Activated CD4-positive, alpha-beta T cell treated with anti-CD3 and anti-CD28 coated beads for 1 hour (primary cell): ENCODE measurements around the gene MMP2.

Source experiments
- DNase-seq: peaks from one replicate; pipeline ENCODE4 v3.0.0-alpha.2; 2020

Gene MMP2

GRCh38 chr16:55495616-55496289 lies 16.8 kb downstream of the MMP2 start:
- no peak for DNase-seq

DNA sequence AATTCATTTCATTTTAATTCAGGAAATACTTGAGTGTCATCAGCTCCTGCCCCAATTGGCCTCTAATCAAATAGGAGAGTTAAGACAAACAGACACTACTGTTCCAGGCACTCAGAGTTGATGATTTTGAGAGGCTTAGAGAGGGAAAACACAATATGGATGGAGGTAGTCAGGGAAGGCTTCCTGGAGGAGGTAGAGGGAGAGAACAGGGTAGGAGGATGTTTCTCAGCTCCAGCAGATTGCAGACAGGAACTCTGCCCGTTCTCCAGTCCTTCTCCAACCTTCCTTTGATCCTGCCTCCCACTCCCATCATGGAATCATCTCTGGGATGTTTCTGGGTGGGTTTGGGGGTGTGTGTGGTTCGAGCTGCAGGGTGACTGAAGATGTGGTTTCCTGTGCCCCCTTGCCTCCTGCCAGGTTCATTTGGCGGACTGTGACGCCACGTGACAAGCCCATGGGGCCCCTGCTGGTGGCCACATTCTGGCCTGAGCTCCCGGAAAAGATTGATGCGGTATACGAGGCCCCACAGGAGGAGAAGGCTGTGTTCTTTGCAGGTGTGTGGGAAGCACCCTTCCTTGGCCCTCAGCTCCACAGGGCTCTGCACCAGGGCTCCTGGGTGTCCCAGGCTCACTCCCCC lies 17.6 kb downstream of the MMP2 start:
- DNase-seq = no peak

DNA sequence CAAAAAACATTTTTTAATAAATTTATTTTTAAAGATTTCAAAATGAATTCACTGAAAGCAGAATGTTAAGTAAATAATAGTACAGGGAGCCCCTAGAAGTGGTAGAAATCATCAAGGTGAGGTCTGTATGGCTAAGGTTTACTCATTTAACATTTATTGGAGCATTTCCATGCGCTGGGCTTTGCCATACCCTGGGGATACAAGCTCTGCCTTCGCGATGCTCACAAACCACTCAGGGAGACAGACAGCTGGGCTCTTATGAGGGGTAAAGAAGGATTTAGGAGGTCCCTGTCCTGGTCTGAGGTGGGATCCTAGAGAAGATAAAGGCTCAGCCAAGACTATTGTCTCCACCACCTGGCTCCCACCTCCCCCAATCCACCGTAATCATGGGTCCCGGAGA lies 18.6 kb downstream of the MMP2 start:
- no peak for DNase-seq

DNA sequence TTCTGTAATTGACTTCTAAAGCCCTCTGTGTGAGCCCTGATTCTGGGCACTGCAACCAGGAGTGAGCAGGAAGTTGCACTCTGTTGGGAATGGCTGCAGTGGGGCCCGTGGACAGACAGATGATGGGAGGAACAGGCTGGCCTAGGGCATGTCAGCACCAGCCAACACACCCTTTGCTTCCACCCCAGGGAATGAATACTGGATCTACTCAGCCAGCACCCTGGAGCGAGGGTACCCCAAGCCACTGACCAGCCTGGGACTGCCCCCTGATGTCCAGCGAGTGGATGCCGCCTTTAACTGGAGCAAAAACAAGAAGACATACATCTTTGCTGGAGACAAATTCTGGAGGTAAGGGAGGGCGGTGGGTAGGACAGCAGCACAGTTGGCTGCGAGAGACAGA lies 19.1 kb downstream of the MMP2 start:
- DNase-seq = no peak

GRCh38 chr16:55499281-55499680 lies 20.3 kb downstream of the MMP2 start:
- DNase-seq = no peak

DNA sequence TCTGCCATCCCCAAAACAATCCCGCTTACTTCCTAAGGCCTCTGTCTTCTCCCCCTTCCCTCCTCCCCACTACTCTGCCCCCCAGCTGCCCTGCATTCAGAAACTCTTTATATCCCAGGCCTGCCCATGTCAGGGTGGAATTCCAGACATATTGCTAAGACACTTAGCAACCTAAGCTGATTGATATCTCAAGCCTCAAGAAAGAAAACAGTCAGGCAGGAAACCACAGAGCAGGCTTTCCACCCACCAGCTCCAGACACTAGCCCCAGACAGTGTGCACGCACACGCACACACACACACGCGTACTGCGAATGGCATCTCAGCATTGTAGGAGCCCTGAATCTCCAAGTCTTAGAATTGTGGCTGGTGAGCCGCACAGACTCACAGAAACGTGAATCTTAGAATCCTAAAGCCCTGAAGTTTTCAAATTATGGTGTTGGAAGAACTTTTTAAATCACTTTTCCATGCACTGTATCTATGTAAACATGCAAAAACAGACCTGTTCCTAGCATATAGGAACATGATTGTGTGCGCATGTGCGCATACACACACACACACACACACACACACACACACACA lies 21.0 kb downstream of the MMP2 start:
- no peak for DNase-seq

- DNase-seq = no peak
These were observed 21.6 kb downstream of the MMP2 start for GRCh38 chr16:55500530-55501011.

- no peak for DNase-seq
These were observed 22.7 kb downstream of the MMP2 start for GRCh38 chr16:55501549-55502322.

GRCh38 chr16:55502801-55503366 lies 23.9 kb downstream of the MMP2 start:
- no peak for DNase-seq

DNA sequence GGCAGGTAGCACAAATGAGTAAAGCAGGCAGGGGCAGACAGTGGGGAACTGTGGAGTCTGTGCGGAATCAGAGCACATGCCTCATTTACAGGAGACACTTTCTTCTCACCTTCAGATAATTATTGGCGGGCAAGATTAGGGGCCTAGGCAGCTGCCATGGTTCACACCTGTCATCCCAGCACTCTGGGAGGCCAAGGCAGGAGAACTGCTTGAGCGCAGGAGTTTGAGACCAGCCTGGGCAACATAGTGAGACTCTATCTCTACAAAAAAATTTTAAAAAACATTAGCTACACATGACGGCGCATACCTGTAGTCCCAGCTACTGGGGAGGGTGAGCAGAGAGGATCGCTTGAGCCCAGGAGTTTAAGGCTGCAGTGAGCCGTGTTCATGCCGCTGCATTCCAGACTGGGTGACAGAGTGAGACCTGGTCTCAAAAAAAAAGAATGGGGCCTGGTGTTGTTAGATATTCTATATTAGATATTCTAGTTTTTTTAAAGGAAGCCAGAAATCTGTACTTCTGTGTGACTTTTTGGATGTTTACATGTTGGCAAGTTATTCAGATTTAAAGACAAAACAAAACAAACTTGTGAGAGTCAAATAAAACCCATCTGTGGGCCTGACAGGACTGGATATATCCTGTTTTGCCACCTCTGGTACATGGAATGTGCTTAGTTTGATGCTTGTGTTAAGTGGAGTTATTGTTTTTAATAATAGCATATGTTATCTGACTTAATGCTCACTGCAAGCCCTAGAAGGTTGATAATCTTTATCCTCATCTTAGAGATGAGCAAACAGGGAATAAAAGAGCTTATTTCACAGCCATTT lies 24.9 kb downstream of the MMP2 start:
- DNase-seq = no peak

- no peak for DNase-seq
These were observed 26.5 kb downstream of the MMP2 start for GRCh38 chr16:55505333-55506015.

- no peak for DNase-seq
These were observed 27.1 kb downstream of the MMP2 start for GRCh38 chr16:55506083-55506482.

DNA sequence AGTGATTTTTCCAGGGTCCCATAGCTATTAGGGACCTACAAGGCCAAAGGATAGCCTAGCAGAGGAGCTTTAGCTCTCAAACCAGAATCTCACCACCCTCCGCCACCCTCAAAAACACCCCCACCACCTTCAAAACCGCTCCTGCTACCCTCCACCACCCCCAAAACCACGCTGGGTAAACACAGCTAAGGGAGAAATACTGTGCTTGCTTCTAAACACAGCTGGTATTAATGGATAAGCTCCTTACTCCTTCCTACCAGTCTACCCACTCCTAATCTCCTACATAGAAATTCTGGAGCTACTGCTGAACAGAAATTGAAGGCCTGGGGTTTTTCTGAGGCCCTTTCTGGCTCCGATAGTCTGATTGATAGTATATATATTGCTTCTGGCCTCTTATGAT lies 27.7 kb downstream of the MMP2 start:
- no peak for DNase-seq

DNA sequence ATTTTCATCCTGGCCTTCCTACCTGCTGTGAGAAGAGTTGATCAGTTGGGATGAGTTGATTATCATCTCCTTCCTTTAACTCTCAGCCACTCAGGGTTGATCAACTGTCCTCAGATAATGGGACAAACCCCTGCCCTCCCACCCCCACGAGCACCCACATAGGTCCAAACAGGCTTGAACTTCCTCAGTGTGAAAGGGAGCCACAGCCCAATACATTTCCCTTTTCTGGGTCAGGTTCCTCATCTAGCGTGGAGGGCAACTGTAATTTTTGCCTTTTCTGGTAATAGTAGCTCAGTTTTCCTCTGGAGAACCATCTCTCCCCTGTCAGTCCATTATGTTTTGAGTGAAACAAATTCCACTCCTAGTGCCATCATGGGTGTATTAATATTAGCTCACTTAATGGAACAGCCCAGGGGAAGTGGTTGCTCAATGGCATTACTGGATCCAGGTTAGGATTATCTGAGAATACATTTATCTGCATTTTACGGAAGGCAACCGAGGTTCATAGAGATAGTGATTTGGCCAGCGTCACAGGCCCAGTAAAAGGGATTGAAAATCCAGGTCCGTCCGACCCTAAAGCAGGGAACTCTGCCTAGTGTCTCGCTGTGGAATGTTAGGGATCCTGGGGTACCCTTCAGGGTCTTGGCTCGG lies 29.4 kb downstream of the MMP2 start:
- DNase-seq = no peak

DNA sequence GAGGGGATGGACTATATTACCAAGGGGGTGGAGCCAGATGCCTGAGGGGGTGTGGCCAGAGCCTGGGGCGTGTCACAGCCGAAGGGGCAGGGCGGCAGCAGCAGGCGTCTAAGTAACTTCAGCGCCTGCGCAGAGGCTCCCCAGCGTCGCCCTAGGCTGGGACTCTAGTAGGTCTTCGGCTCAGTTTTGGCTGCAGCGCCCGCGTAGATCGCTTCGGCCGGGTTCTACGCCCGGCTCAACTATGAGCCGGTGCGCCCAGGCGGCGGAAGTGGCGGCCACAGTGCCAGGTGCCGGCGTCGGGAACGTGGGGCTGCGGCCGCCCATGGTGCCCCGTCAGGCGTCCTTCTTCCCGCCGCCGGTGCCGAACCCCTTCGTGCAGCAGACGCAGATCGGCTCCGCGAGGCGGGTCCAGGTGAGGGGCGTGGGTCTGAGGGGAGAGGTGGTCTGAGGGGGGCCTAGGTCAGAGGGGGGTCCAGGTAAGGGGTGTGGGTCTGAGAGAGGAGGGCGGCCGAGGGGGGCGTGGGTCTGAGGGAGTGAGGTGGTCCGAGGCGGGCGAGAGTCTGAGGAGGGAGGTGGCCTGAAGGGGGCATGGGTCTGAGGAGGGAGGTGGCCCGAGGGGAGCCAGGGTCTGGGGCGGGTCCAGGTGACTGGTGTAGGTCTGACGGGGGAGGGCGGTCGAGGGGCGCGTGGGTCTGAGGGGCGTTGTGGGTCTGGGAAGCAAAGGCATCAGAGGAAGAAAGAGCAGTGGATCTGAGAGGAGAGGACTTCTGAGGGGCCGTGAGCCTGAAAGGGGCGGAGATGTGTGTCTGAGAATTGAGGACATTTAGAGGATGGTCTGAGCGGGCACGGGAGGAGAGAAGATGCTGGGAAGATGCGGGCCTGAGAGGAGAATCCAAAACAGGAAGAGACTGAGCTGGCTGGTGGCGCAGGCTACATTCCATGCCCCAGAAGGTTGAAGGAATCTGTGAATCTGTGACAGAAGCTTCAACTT lies 30.2 kb downstream of the MMP2 start, which contains the start of gene LPCAT2:
TSS of gene LPCAT2 (plus strand) at position 132 of the 991 bp plus-strand sequence. CDS start at position 242, 110 bp downstream.
- no peak for DNase-seq

DNA sequence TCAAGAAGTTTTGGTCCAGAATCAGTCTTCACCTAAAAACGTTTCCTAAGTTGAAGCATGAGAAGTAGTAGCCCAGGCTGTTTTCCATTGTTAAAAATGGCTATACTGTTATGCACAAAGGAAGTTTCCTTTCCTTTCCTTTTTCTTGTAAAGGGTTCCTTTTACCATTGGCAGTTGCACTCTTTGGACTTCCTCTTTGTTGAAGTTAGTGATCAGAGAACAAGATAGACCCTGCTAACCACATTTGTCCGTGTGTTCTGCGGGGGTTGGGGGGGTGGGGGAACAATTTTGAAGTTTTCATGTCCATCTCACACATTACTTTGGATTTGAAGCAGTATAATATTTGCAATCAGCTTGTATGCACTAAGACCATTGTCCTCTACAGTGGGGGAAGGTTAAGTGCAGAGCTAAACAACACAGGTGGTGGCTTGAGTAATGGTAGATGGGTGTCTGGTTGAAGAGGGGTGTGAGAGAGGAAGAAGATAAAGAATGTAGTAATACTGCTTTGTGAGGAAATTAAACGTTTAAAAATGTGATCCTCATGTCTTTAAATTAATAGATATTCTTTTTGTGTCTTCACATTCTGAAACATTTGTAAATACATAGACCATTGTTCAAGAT lies 31.3 kb downstream of the MMP2 start:
- DNase-seq = no peak

- DNase-seq = no peak
These were observed 33.9 kb downstream of the MMP2 start for GRCh38 chr16:55512941-55513340.

DNA sequence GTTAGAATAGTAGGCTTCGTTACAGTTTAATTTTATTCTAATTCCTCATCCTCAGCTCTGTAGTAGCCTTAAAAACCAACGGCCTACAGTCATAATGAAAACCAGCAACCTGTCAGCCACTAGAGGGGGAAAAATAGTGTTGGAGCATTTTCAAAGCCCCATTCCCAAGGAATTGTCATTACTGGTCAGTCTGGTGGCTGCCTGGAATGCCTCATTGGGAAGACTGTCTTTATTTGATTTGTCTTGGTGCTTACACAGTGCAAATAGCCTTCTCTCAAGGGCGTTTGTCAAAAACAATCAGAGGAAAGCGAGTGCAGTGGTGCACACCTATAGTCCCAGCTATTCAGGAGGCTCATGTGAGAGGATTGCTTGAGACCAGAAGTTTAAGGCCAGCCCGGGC lies 34.6 kb downstream of the MMP2 start:
- no peak for DNase-seq

DNA sequence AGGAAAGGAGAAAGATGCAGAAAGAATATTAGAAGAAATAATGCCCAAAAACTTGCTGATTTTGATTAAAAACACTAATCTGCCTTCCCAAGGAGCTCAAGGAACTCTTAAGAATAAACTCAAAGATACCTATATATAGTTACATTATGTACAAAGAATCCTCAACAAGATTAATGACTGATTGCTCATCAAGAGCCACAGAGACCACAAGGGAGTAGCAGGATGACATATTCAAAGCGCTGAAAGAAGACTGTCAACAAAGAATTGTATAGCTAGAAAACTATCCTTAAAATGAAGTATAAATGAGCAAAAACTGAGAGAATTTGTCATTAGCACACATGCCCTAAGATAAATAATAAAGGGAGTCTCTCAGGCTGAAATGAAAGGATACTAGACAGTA lies 36.1 kb downstream of the MMP2 start:
- no peak for DNase-seq
